Progenitor cell of endocrine pancreas (in vitro differentiated cells): ENCODE results near the gene AJM1. TPM values are rescaled to one million over a fixed set of nuclear protein-coding genes. Genes with fewer than 3 reads are reported as not detected.
"Not testable (repeated sequence)": the region's sequence is repeated elsewhere in the genome, so short reads cannot be mapped to it uniquely, and the experiment has no call there.

Source experiments
- DNase-seq: peaks from one replicate; pipeline ENCODE4 v3.0.0; 2021; ENCODE audit warnings: low spot score; ENCODE audit not compliant: unreplicated experiment
- H3K27ac Mint-ChIP-seq: 2 replicates; pipeline ENCODE4 v1.8.0; 2021; ENCODE audit warnings: mild to moderate bottlenecking, moderate library complexity, mixed read lengths
- H3K27me3 Mint-ChIP-seq: 2 replicates; pipeline ENCODE4 v1.8.0; 2021; ENCODE audit warnings: mixed read lengths
- H3K36me3 Mint-ChIP-seq: 2 replicates; pipeline ENCODE4 v1.8.0; 2022; ENCODE audit warnings: mixed read lengths; ENCODE audit not compliant: insufficient read depth
- H3K4me1 Mint-ChIP-seq: 2 replicates; pipeline ENCODE4 v1.8.0; 2021; ENCODE audit warnings: low read depth, mixed read lengths
- H3K4me3 Mint-ChIP-seq: 2 replicates; pipeline ENCODE4 v1.8.0; 2021; ENCODE audit warnings: low read depth, mild to moderate bottlenecking, moderate library complexity, mixed read lengths
- H3K9me3 Mint-ChIP-seq: 2 replicates; pipeline ENCODE4 v1.8.0; 2021; ENCODE audit warnings: low read depth, mixed read lengths
- total RNA-seq: library from RNA; stranded (reverse); gene quantifications from 2 replicates; pipeline ENCODE4 v1.2.1, GENCODE V29; 2021
- TF ChIP-seq, protein P1 (sequence below): fragments of 200-600 bp; sonication (generic); IDR thresholded peaks from one replicate; pipeline ENCODE4 v1.5.0; 2021; ENCODE audit warnings: antibody characterized with exemption, mild to moderate bottlenecking; ENCODE audit not compliant: unreplicated experiment

AJM1 gene
- total RNA-seq, 1 donor from 2014 or later = 5.8 TPM

DNA sequence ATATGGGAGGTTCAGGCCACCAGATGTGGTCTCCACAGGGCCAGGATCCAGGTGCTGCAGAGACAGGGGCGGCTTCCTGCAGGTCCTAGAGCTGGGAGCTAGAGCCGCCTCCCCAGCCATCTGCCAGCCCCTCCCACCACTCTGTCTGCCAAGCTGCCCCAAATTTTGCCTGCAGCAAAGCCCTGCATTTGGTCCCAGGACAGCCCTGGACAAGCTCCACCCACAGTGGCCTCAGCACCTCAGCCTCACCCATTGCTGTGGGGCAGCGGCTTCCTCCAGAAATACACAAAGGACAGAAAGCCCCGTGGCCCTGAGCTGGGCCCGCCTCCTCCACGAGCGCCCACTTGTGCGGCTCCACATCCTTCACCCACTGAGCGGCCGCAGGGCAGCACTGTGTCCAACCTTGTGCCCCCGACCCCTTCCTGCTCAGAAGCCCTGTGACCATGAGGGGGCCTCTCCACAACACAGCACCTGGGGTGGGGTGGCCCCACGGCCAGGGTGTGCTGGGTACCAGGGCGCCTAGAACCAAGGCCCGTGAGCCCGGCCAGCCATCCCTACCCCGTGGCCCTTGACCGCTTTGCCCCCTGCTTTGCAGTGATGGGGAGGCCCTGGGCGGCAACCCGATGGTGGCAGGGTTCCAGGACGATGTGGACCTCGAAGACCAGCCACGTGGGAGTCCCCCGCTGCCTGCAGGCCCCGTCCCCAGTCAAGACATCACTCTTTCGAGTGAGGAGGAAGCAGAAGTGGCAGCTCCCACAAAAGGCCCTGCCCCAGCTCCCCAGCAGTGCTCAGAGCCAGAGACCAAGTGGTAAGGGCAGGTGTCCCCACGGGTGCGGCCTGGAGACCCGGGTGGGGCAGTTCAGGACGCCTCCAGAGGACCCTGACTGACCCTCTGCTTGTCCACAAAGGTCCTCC is 3.7 kb upstream of the AJM1 start:
- Mint-ChIP-seq H3K27ac (no peak overlapping the region), H3K4me1 (peaks cover 11% of the 10 kb centered on the region), H3K27me3 (no peaks in the 10 kb centered on the region), H3K36me3 (peaks cover 6% of the 10 kb centered on the region), H3K9me3 (no peaks in the 10 kb centered on the region), H3K4me3 (no peak overlapping the region)
- DNase-seq = no peak
- TF ChIP-seq, protein P1, sequence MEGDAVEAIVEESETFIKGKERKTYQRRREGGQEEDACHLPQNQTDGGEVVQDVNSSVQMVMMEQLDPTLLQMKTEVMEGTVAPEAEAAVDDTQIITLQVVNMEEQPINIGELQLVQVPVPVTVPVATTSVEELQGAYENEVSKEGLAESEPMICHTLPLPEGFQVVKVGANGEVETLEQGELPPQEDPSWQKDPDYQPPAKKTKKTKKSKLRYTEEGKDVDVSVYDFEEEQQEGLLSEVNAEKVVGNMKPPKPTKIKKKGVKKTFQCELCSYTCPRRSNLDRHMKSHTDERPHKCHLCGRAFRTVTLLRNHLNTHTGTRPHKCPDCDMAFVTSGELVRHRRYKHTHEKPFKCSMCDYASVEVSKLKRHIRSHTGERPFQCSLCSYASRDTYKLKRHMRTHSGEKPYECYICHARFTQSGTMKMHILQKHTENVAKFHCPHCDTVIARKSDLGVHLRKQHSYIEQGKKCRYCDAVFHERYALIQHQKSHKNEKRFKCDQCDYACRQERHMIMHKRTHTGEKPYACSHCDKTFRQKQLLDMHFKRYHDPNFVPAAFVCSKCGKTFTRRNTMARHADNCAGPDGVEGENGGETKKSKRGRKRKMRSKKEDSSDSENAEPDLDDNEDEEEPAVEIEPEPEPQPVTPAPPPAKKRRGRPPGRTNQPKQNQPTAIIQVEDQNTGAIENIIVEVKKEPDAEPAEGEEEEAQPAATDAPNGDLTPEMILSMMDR = no peak

DNA sequence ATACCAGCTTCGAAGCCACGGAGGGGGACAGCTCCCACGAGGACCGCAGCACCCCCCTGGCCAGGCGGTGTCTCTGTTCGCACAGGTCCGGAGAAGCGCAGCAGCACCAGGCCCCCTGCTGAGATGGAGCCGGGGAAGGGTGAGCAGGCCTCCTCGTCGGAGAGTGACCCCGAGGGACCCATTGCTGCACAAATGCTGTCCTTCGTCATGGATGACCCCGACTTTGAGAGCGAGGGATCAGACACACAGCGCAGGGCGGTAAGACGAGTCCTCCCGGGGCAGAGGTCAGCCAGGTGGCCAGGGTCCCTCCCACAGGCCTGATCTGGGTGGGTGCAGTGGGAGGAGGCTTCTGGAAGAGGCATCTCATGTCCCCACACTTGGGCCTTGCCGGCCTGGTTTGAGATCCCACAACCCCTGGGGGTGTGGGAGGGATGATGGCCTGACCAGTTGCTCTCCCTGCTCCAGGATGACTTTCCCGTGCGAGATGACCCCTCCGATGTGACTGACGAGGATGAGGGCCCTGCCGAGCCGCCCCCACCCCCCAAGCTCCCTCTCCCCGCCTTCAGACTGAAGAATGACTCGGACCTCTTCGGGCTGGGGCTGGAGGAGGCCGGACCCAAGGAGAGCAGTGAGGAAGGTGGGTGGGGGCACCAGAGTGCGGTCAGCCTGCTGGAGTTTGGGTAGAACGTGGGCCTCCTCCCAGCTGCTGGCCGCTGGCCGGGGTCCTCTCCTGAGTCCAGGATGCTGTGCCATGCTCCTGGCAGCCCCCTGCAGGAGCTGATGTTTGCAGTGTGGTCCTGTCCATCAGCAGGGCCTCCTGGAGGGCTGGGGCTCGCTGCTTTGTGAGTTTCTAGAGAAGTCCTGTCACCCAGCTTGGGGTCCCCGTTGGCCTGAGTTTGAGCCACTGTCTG is 2.8 kb upstream of the AJM1 start:
- Mint-ChIP-seq H3K9me3 (no peaks in the 10 kb centered on the region), H3K27me3 (no peaks in the 10 kb centered on the region), H3K4me1 (peaks cover 11% of the 10 kb centered on the region), H3K4me3 (peak overlapping the region; percentile 47), H3K27ac (no peak overlapping the region), H3K36me3 (peaks cover 3% of the 10 kb centered on the region)
- no peak for DNase-seq
- TF ChIP-seq, protein P1 = no peak

DNA sequence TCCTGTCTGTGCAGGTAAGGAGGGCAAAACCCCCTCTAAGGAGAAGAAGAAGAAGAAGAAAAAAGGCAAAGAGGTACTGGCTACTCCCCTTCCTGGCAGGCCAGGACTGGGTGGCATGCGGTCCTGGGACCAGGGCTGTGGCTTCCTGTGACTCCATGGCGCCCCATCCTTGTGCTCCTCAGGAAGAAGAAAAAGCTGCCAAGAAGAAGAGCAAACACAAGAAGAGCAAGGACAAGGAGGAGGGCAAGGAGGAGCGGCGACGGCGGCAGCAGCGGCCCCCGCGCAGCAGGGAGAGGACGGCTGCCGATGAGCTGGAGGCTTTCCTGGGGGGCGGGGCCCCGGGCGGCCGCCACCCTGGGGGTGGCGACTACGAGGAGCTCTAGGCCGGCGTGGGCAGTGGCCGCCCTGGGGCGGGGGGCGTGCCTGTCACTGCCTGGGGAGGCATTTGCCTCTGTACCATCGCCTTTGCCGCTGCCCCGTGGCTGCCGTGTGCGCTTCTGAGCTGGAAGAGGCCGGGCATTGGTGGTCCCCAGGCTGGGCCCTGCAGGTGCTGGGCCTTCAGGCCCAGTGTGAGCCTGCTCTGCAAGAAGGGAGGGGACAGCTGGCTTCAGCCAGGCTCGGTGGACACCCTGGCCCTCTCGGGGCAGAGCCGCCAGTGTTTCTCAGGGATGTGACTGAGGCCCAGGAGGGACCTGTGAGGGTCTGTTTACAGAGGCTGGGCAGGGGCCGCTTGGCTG is 2.0 kb upstream of the AJM1 start:
- Mint-ChIP-seq H3K27me3 (no peaks in the 10 kb centered on the region), H3K4me1 (peaks cover 11% of the 10 kb centered on the region), H3K27ac (peak overlapping the region; percentile 91), H3K9me3 (no peaks in the 10 kb centered on the region), H3K36me3 (peaks cover 3% of the 10 kb centered on the region), H3K4me3 (peak overlapping the region; percentile 47)
- TF ChIP-seq, protein P1 = no peak
- no peak for DNase-seq

DNA sequence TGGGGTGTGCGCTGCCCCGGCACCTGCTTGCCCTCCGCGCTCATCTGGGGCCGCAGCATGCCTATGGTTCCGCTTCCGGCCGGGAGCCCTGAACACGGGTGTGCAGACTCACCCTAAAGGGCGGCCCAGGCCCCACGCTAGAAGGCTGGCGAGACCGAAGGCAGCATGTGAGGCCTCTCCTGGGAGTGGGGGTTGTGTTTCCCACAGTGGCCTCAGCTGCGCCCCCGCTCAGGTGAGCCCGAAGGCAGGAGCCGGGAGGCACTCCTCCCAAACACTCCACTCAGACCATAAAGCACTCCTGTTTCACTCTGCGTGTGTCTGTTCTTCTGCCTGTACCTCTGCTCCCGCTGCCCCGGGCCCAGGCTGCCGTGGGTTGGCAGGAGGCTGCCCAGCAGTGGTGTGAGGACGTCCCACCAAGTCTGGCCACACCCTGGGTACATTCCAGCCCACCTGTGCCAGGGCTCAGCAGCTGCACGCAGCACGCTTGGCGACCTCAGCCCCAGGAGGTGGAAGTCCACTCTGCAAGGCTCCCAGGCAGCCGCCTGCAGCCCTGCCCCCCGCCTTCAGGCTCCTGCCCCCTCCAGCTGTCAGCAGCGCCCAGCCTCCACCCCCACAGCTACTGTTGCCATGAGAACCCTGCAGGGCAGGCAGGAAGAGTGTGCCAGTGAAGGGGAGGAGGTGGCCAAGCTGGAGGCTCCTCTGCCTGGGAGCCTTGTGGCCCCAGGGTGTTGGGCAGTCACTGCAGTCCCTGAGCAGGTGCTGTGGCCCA is 1.2 kb upstream of the AJM1 start:
- no peaks in the 10 kb centered on the region for H3K9me3 Mint-ChIP-seq
- peaks cover 3% of the 10 kb centered on the region for H3K36me3 Mint-ChIP-seq
- peak overlapping the region; percentile 92 for H3K27ac Mint-ChIP-seq
- peaks cover 11% of the 10 kb centered on the region for H3K4me1 Mint-ChIP-seq
- no peak for DNase-seq
- no peaks in the 10 kb centered on the region for H3K27me3 Mint-ChIP-seq
- H3K4me3 Mint-ChIP-seq = peak overlapping the region; percentile 38
- TF ChIP-seq, protein P1 = no peak

DNA sequence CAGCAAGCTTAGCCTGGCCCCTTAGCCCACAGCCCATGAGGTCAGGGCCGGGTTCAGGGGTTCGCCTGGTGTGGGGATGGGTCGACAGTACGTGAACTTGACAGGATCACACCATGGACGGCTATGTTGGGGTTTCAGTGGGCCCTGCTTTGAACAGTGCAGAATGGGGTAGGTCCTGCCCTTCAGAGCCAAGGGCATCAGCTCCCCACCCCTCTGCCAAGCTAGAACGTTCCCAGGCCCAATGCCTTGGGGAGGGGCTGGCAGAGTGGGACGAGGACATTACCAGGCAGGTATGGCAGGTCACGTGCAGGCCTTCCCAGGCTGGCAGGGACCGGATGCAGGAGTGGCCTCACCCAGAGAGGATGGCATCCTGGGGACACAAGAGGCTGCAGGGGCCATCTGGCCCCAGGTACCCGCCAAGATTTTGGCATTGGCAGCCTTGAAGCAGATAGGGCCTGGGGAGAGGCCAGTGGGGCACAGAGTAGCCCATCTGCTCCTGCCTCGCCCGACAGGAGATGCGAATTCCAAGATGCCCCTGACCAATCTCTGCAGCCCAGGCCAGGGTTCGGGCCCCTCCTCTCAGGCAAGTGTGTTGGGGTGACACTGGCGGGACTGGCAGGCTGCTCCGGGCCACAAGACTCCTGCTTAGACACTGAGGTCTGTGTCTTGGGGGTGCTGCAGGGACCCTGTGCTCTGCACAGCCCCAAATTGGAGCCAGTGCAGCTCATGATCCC is 465 bp upstream of the AJM1 start:
- Mint-ChIP-seq H3K27ac (peak overlapping the region; percentile 16), H3K4me1 (peaks cover 11% of the 10 kb centered on the region)
- H3K27me3 Mint-ChIP-seq, H3K4me3 Mint-ChIP-seq, H3K36me3 Mint-ChIP-seq, H3K9me3 Mint-ChIP-seq, DNase-seq: not testable (repeated sequence)

DNA sequence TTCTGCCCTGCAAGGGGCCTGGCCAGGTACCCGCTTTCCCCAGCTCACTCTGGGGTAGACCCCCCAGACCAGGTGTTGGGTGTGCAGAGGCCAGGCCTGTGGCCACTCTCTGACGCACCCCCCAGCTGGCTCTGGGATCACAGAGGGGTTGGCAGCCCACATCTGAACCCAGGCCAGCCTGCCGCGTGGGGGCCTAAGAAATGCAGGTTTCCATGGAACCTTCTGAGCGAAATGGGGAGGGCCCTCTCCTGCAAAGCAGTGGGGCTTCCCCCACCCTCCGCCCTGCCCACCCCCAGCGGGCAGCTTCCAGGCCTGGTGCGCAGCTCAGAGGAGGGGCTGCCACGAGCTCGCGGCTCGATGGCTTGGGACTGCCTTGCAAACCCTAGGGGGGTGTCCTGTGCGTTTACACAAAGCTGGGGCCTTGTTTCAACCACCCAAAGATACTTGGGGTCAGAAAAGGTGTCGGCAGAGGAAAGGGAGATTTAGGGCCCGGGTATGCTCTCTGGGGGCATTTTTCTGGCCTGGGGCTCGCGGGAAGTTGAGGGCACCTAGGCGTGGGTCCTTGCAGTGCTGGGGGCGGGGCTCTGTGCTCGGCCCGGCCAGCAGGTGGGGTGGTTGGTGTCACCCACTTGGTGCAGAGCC is 1.0 kb downstream of the AJM1 start:
- not testable (repeated sequence) for H3K27me3 Mint-ChIP-seq, H3K4me3 Mint-ChIP-seq, H3K36me3 Mint-ChIP-seq, H3K9me3 Mint-ChIP-seq, DNase-seq
- Mint-ChIP-seq H3K27ac (peak overlapping the region; percentile 29), H3K4me1 (peaks cover 12% of the 10 kb centered on the region)
